RPMI8226 (cell line): ENCODE data around the gene GLIS1.

Experiments
- DNase-seq: peaks from one replicate; pipeline ENCODE4 v3.0.0-alpha.2; 2015

GLIS1 gene

GRCh38 chr1:53735261-53735660 is 3.7 kb downstream of the GLIS1 start:
- peak; percentile 43 for DNase-seq

- peak; percentile 21 for DNase-seq
Observed at GRCh38 chr1:53734650-53735211, 4.2 kb downstream of the GLIS1 start.

- DNase-seq: no peak
Observed at GRCh38 chr1:53733975-53734649, 4.9 kb downstream of the GLIS1 start.

- no peak for DNase-seq
Observed at GRCh38 chr1:53733447-53733931, 5.5 kb downstream of the GLIS1 start.

- DNase-seq: no peak
Observed at GRCh38 chr1:53732912-53733317, 6.0 kb downstream of the GLIS1 start.

GRCh38 chr1:53732409-53732808 is 6.6 kb downstream of the GLIS1 start:
- DNase-seq: no peak

- no peak for DNase-seq
Observed at GRCh38 chr1:53731779-53732305, 7.1 kb downstream of the GLIS1 start.

- DNase-seq: no peak
Observed at GRCh38 chr1:53731043-53731600, 7.8 kb downstream of the GLIS1 start.

- no peak for DNase-seq
Observed at GRCh38 chr1:53730224-53730865, 8.6 kb downstream of the GLIS1 start.

- DNase-seq: no peak
Observed at GRCh38 chr1:53729456-53730223, 9.3 kb downstream of the GLIS1 start.

- DNase-seq: no peak
Observed at GRCh38 chr1:53728702-53729455, 10.1 kb downstream of the GLIS1 start.

- no peak for DNase-seq
Observed at GRCh38 chr1:53728196-53728595, 10.8 kb downstream of the GLIS1 start.

- DNase-seq: no peak
Observed at GRCh38 chr1:53727461-53728092, 11.4 kb downstream of the GLIS1 start.

GRCh38 chr1:53726009-53726600 is 12.9 kb downstream of the GLIS1 start:
- DNase-seq: no peak

- no peak for DNase-seq
Observed at GRCh38 chr1:53725238-53725689, 13.7 kb downstream of the GLIS1 start.

GRCh38 chr1:53722025-53722424 is 16.9 kb downstream of the GLIS1 start:
- DNase-seq: no peak

GRCh38 chr1:53721088-53721487 is 17.9 kb downstream of the GLIS1 start:
- no peak for DNase-seq

GRCh38 chr1:53719469-53719868 is 19.5 kb downstream of the GLIS1 start:
- DNase-seq: no peak

- no peak for DNase-seq
Observed at GRCh38 chr1:53718443-53718842, 20.5 kb downstream of the GLIS1 start.

- no peak for DNase-seq
Observed at GRCh38 chr1:53717025-53717804, 21.7 kb downstream of the GLIS1 start.
